Heart left ventricle (tissue), 13 donors: ENCODE results near the gene RNPEPL1.

Experiments
- CTCF ChIP-seq, 12 donors: fragments of 200-600 bp; sonication (generic) in 4 of 12; IDR thresholded peaks; one replicate each; pipeline versions ENCODE4 v1.5.0 to v1.8.0; 2018 to 2022; ENCODE audit warnings: antibody characterized with exemption in 12 of 12, mild to moderate bottlenecking in 5 of 12
- POLR2A ChIP-seq, 2 donors: fragments of 450-650 bp; IDR thresholded peaks; one replicate each; pipeline ENCODE4 v1.6.1; 2017; ENCODE audit warnings: antibody characterized with exemption in 2 of 2, mild to moderate bottlenecking in 2 of 2, moderate library complexity in 2 of 2
- donor health status: ischemic (EF 13 %, LVEDD 7.1; RV severe dilation, severe dysfunction).
- donor health status: DM: no; HTN: yes; CAD: no.
- donor health status: DM: no; HTN: no; CAD: no.
- donor health status: ischemic (EF 25% LVEDD 6.9; RV normal size, moderate dysfunction).
- donor health status: ischemic (EF 25% LVEDD 5.7; RV mildly dilated, moderate dysfunction).
- donor health status: ischemic (EF 35%, LVEDD 5.7; RV mildly dilated, moderate dysfunction).
- donor health status: nonischemic (EF 11% LVEDD 7.7; RV severe dilation, severe dysfunction).
- donor health status: DM: yes; HTN: yes; CAD: no.
- donor health status: PGD.
- donor health status: ischemic (EF 29% LVEDD 5.4; RV normal size, mild dysfunction).
- donor health status: nonischemic (EF 23%, LVEDD 6.1; RV moderate dilation, normal function).

- TF ChIP-seq POLR2A (IDR thresholded peaks at IDR 0.05) (no peak), CTCF (IDR thresholded peaks at IDR 0.05) (no peak)
Observed at GRCh38 chr2:240620149-240620731, 52.0 kb downstream of the RNPEPL1 start.
